Mucosa of descending colon (tissue), 3 donors: ENCODE data around the gene FRMD4A. TPM values are rescaled to one million over a fixed set of nuclear protein-coding genes. Genes with fewer than 3 reads are reported as not detected.
A peak's percentile ranks its signal among the peaks of the same experiment; 100 is the strongest.

Experiments
- ATAC-seq: fragments of 200-7000 bp; cut with Tn5 transposase; one replicate; pipeline ENCODE4 v1.9.1; 2020; ENCODE audit warnings: mild to moderate bottlenecking, moderate library complexity
- DNase-seq, 3 donors: peaks; one replicate each; pipeline ENCODE4 v3.0.0-alpha.2; 2020
- H3K36me3 ChIP-seq: fragments of 200-600 bp; one replicate; pipeline ENCODE4 v1.8.0; 2021; ENCODE audit warnings: low read depth, mild to moderate bottlenecking
- H3K4me1 ChIP-seq: fragments of 200-600 bp; one replicate; pipeline ENCODE4 v1.8.0; 2021; ENCODE audit warnings: low read depth, mild to moderate bottlenecking
- H3K4me3 ChIP-seq: fragments of 200-600 bp; one replicate; pipeline ENCODE4 v1.8.0; 2021; ENCODE audit warnings: mild to moderate bottlenecking
- H3K9me3 ChIP-seq: fragments of 200-600 bp; one replicate; pipeline ENCODE4 v1.8.0; 2021; ENCODE audit warnings: mild to moderate bottlenecking
- intact Hi-C, 2 donors: fragments of 100-400 bp; cut with DNase I in 1 of 2; cut with micrococcal nuclease in 1 of 2; formaldehyde crosslinking; loops; one replicate each; pipeline versions ENCODE4 v1.11.0 to v1.11.1; 2022; cut with DNase I, micrococcal nuclease
- total RNA-seq, 3 donors: library from RNA; stranded (reverse); fragmentation: NEBNext Ultra II Directional in 2 of 3; extraction: Animal tissue kit (Norgen Biotek cat#: 25700) in 2 of 3; gene quantifications; one replicate each; pipeline versions ENCODE4 v1.2.1 to v1.2.4, GENCODE V29; 2021 to 2023
- TF ChIP-seq, protein P1 (sequence below): fragments of 200-600 bp; IDR thresholded peaks from one replicate; pipeline ENCODE4 v1.8.0; 2022; ENCODE audit warnings: antibody characterized with exemption, mild to moderate bottlenecking
- donor health status: DM: no; HTN: no; CAD: no; lungs with moderate emphysema.
- donor health status: DM: no; HTN: no; CAD: no.
- donor health status: DM: no; HTN: yes; CAD: no.

The FRMD4A gene
- total RNA-seq, 3 donors from 2014 or later = 9.8 to 40.6 (median 17.2) TPM

DNA sequence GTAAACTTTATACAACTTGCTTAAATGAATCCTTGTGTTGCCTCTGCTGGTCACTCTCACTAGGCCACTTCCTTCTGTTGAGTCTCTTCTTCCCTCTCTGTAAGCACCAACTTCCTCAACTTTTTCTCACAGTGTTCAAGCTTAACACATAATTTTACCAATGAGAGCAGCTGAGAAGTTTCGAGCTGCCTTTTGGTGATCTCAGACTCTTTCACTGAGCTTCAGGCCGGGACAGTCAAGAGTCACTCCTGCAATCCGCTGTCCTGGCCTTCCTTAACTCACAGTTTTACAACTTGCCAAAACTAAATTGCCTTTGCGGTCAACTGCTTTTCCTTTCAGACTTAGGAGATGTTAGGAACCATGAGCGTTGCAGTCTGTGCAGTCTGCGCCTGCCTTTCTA lies 696.5 kb downstream of the FRMD4A start:
- ATAC-seq (peak; percentile 43), DNase-seq (no peak)
- Histone ChIP-seq H3K36me3 (no peaks in the 10 kb centered on the region), H3K4me1 (no peaks in the 10 kb centered on the region), H3K9me3 (no peaks in the 10 kb centered on the region), H3K4me3 (no peak overlapping the region)
- TF ChIP-seq, protein P1, sequence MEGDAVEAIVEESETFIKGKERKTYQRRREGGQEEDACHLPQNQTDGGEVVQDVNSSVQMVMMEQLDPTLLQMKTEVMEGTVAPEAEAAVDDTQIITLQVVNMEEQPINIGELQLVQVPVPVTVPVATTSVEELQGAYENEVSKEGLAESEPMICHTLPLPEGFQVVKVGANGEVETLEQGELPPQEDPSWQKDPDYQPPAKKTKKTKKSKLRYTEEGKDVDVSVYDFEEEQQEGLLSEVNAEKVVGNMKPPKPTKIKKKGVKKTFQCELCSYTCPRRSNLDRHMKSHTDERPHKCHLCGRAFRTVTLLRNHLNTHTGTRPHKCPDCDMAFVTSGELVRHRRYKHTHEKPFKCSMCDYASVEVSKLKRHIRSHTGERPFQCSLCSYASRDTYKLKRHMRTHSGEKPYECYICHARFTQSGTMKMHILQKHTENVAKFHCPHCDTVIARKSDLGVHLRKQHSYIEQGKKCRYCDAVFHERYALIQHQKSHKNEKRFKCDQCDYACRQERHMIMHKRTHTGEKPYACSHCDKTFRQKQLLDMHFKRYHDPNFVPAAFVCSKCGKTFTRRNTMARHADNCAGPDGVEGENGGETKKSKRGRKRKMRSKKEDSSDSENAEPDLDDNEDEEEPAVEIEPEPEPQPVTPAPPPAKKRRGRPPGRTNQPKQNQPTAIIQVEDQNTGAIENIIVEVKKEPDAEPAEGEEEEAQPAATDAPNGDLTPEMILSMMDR = no peak
- intact Hi-C loops = no loop called here

DNA sequence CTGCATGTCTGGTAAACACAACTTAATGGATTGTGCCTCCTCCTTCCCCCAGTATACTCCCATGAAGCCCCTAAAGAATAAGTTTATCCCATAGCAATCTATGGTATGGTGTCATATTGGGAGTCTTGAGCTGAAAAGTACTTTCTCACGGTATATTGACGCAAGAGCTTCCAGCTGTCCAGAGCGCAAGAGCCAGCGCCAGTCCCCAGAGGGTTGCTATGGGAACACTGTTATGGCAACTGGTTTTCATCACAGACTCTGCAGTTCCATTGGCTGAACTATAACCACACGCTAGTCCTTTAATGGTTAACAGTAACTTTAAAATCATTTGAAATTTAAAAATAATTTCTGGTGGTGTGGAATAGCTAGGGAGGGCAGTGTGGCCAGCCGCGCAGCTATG lies 697.0 kb downstream of the FRMD4A start:
- no peaks in the 10 kb centered on the region for H3K9me3 ChIP-seq
- intact Hi-C loops = no loop called here
- H3K4me1 ChIP-seq = no peaks in the 10 kb centered on the region
- TF ChIP-seq, protein P1 = no peak
- no peak overlapping the region for H3K4me3 ChIP-seq
- DNase-seq (peak in 1 of 3 donors; percentile 31), ATAC-seq (peak; percentile 72)
- H3K36me3 ChIP-seq = no peaks in the 10 kb centered on the region

DNA sequence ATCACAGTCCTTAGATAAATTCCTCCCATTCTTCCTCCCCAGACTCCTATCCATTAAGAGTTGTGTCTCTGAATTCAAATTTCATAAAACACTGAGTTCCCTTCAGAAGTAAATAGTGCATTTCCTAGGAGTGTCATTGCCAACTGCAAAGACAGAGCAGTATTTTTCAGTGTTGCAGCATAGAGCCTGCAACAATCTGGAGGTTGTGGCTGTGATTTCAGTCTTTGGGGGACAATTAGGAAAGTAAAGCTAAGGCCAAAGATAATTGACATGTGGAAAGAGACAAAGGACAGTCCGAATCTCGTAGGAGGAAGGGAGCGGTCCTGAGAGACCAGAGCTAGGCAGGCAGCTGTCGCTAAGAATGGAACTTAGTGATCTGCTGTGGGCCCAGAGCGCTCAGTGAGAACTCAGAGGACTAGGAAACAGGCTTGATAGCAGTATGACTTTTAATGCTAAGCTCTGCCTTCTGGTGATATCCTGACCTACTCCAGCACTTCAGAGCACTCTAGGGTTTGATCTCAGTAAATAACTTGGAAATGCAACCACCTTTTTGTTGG lies 697.8 kb downstream of the FRMD4A start:
- Histone ChIP-seq H3K9me3 (no peaks in the 10 kb centered on the region), H3K4me3 (no peak overlapping the region), H3K36me3 (no peaks in the 10 kb centered on the region), H3K4me1 (no peaks in the 10 kb centered on the region)
- intact Hi-C loops = no loop called here
- TF ChIP-seq, protein P1 = no peak
- DNase-seq = no peak
- ATAC-seq = no peak

DNA sequence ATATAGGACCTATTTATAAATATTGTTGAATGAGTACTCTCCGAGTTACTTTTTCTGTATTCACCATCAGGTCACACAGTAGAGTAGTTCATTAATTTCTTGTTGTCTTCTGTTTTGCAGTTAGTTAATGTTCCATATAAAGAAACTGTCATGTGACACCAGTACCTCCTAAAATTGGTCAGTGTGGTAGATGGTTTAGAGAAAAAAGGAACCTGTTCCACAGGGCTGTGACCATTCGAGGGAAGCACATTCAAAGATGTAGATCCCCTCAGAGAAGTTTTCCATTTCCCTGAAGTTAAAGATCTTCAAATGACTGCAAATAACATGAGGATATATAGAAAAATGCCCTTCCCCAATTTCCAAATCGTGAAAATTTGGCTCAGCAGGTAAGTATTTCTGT lies 698.3 kb downstream of the FRMD4A start:
- intact Hi-C loops = no loop called here

DNA sequence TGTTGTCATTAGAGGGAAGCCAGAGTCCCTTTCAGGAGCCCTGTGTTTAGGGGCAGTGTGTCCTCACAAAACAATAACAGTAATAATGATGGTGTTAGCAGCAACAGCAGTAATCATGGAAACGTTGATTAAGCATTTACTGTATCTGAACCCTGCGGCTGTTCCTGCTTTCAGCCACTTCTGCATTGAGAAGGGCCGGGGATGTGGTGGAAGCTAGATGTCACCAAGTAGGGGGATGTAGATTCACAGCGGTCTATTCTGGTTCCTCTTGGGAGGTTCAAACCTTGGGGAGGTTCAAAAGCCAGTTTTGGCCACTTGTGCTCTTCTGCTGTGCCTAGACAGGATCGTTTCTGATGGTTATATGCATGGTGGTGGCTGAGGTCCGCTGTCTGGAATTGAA lies 699.1 kb downstream of the FRMD4A start:
- DNase-seq (no peak), ATAC-seq (peak; percentile 17)
- Histone ChIP-seq H3K9me3 (no peaks in the 10 kb centered on the region), H3K4me3 (no peak overlapping the region), H3K36me3 (no peaks in the 10 kb centered on the region), H3K4me1 (no peaks in the 10 kb centered on the region)
- TF ChIP-seq, protein P1 = no peak
- intact Hi-C loops = no loop called here

More for the DNA sequence above, 698.3 kb downstream of the FRMD4A start:
- TF ChIP-seq, protein P1 = no peak
- H3K36me3 ChIP-seq = no peaks in the 10 kb centered on the region
- ATAC-seq (no peak), DNase-seq (no peak)
- no peaks in the 10 kb centered on the region for H3K4me1 ChIP-seq
- no peaks in the 10 kb centered on the region for H3K9me3 ChIP-seq
- no peak overlapping the region for H3K4me3 ChIP-seq

DNA sequence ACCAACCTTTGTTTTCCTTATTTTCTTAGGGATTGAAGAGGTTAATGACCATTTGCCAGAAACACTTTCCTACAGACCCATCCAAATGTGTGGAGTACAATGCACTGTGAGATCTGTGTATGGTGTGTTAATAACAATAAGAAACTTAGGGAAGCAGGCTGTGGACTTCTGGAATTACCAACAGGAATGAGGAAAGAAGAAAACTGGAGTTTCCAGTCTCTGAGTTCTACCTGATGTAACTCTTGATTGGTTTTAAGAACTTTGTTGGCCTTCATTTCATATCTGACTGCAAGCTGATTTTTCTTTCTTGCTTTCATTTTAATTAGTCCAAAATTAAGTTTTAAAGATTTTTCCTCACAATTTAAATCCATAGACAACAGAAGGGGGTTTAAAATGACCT lies 700.5 kb downstream of the FRMD4A start:
- DNase-seq = no peak
- ATAC-seq = peak; percentile 34
- no peaks in the 10 kb centered on the region for H3K4me1 ChIP-seq
- intact Hi-C loops = no loop called here
- H3K9me3 ChIP-seq = no peaks in the 10 kb centered on the region
- no peak overlapping the region for H3K4me3 ChIP-seq
- TF ChIP-seq, protein P1 = no peak
- H3K36me3 ChIP-seq = no peaks in the 10 kb centered on the region
